Activated CD4-positive, alpha-beta T cell treated with anti-CD3 and anti-CD28 coated beads, Interleukin-2, amount 50 U/mL, for 4 hours (primary cell): Measurements from ENCODE around the gene RFT1.
A peak's percentile ranks its signal among the peaks of the same experiment; 100 is the strongest.
"Not testable (repeated sequence)": the region's sequence is repeated elsewhere in the genome, so short reads cannot be mapped to it uniquely, and the experiment has no call there.

ENCODE experiments used
- DNase-seq, 2 experiments: peaks; one replicate each; pipeline ENCODE4 v3.0.0-alpha.2; 2020

RFT1 gene

DNA sequence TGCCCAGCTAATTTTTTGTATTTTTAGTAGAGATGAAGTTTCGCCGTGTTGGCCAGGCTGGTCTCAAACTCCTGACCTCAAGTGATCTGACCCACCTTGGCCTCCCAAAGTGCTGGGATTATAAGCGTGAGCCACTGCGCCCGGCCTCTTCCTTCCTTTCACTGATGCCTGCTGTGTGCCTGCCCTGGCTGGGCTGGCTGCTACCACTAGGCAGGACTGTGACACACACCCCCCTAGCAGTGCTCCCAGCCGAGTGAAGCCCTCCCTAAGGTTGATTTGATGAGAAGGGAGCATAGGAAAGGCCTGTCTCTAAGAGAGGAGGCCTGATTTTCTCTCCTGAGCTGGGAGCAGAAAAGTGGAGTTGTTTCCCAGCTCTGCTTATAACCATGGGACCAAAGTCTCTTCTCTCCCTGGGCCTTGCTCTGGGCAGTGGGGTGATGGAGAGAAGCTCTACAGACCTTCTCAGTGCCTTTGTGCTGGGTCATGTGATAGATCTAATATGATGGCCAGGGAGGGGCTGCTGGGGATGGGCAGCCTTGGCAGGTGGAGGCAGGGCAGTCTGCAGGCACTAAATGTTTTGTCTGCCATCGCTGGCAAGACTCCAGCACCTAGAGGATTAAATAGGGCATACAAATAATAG lies 64.3 kb downstream of the RFT1 start:
- DNase-seq = no peak

DNA sequence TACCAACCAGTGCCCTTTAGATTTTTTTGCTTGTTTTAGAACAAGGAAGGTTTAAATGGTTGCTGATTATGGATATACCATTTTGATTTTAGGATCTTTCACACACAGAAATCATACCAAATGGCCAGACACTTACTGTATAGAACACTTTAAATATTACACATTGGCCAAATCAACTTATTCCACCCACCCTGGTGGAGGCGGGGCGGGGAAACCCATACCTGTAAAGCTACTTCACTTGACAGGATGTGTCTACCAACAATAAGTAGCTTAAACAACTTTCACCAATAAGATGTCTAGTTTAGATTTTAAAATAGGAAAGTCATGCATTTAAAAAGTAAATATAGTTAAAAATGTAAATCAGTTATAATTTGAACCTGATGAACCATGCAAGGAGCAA lies 67.3 kb downstream of the RFT1 start:
- DNase-seq = no peak

DNA sequence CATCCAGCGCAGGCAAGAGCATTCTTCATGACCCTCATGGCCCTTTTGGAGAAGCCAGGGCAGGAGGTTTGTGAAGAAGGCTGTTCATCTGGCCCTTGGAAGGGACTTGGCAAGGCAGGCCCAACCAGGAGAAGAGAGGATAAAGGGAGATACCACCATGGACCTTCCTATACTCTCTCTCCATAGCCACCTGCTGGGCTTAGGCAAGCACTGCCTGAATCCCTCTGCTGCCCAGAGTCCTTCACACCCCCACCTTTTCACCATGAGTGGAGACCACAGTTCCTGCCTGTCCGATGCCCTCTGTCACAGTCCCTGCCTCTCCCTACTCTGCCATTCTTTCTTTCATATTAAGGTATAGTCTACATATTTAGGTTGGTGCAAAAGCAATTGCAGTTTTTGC lies 73.8 kb downstream of the RFT1 start:
- DNase-seq = no peak

DNA sequence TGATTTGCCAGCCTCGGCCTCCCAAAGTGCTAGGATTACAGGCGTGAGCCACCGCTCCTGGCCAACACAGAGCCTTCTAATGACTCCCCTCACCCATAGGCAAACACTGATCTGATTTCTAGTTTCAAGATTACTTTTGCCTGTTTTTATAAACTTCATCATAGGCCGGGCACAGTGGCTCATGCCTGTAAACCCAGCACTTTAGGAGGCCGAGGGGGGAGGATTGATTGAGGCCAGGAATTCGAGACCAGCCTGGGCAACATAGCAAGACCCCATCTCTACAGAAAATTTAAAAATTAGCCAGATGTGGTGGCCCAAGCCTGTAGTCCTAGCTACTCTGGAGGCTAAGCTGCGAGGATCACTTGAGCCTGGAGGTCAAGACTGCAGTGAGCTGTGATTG lies 76.0 kb downstream of the RFT1 start:
- not testable (repeated sequence) for DNase-seq

DNA sequence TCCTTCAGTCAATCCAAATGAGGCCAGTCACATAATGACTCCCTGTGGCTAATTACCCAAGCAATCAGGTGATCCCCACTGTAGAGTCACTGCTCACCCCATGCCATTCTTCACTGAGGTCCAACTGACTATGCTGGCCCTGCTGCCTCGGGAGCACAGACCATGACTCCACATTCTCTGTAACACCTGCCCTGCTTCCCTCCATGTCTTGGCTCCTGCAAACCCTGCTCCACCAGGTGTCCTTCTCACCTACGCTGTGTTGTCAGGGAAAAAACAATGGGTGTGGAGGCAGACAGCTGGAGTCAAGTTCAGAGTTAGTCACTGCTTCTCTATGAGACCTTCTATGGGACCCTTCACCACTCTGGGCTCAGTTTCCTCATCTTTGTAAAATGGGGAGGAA lies 78.3 kb downstream of the RFT1 start:
- DNase-seq = no peak

DNA sequence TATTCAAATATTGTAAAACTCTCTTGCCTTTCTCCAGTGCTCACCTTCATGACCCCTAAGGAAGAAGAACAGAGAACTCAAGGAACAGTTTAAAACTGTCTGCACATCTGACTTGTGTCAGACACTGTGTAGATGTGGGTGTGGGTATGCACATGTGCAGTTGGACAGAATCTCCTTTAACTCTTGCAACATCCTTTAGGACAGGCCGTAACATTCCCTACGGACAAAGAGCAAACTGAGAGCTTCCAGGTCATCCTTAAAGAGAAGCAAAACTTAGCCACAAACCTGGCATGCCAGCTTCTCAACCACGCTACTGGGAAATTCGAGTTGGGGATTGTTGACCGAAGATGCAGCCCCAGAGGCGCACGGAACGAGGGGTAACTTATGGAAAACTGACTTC lies 80.2 kb downstream of the RFT1 start:
- no peak for DNase-seq

DNA sequence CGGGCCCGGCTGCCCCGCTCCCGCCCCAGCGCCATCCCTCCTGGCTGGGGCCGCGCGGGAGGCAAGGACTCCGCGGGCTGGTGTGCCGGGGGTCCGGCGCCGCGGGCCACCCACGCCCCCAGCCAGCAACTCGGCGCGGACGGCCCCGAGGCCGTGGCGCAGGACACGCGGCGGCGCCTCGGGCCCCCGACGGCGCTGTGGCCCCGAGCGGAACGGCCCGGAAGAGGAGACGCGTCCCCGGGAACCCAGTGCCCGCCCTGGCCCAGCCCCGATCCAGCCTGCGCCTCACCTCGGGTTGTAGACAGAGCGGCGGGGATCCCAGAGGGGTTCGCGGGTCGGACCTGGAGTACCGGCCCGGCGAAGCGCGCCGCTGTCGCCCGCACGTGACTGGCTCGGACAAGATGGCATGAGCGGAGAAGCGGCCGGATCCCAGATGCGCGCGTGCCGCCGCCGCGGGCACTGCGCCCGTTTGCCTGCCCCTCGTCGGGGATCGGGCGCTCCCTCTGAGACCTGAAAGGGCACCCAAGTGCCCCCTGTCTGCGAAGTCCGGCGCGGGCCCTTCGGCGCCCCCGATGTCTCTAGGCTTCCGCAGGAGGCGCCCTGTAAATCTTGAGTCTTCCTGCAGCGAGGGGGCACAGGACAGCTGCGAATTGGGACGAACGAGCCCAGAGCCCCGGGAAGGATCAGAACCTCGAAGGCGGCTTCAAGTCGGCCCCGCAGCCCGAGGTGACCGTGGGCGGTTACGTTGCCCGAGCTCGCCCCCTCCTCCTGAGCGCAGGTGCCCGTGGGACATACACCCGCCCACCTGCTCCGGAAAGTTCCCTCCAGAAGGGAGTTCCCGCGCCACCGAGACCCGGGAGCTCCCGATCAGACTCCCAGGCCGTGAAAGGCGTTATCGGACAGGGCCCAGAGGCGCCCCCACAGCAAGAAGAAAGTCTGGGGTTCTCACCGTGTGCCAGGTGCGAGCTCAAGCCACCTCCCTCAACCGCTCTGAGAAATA lies 83.8 kb downstream of the RFT1 start:
- DNase-seq = peak; percentile 40 to 44

DNA sequence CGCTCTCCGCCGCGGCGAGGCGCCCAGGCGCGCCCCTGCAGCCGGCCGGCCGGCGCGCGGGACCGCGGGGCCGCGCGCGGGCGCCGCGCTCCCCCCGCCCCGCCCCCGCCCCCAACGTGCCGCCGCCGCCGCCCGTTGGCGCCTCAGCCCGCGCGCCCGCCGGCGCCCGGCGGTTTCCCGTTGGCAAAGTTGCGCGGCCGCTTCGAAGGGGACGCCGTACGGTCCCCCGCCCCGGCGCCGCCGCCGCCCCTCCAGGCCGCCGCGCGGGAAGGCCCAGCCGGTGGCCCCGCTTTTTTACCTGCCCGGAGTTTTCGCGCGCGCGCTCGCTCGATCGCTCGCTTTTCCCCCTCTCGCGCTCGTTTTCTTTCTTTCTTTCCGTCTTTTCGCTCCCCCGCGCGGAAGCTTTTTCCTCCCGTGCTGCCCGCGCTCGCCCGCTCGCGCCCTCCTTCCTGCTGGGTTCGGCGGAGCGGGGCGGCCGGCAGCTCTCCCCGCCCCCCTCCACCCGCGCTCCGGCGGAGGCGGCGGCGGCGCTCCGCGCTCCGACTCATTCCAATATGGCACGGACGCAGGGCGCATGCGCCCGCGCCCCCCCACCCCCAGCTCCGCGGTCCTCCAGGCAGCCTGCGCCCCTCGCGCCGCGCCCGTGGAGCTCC lies 84.6 kb downstream of the RFT1 start, which contains the start of gene SFMBT1:
Gene SFMBT1, minus strand, starts transcription at position 556 of the 653 bp plus-strand sequence. CDS start 76,945 bp downstream, outside the sequence.
- peak; percentile 71 to 76 for DNase-seq

DNA sequence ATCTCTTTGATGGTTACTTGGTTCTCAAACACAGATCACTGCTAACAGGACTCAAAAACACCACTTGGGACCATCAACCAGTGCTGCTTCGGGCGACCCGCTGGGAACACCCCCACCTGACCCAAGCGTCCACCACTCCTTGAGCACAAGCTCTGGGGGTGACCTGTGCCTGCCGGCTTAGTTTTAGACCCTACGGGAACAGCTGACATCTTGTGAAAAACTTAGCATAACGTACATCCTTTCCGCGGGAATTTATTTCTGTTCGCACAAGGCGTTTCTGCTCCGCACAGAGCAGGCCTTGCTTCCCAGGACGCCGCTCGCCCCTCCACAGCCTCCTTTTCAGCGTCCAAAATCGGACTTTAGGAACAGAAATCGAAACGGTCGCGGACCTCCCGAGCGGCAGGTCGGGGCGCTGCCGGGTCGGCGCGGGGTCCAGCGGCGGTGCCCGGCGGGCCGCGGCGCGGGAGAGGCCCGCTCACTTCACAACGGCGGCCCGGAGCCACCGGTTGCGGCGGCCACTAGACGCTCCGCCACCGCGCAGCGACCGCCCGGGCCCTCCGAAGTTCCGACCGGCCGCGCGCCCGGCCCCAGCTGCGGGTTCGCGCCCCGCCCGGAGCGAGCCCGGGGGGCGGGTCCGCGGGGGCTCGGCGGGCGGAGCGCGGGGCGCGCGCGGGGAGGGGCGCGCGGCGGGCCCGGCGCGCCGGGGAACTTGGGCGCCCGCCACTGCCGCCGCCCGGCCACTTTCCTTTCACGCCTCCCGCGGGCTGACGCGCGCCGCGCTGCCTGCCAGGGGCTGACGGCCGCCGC lies 85.3 kb downstream of the RFT1 start:
- peak; percentile 39 to 45 for DNase-seq

DNA sequence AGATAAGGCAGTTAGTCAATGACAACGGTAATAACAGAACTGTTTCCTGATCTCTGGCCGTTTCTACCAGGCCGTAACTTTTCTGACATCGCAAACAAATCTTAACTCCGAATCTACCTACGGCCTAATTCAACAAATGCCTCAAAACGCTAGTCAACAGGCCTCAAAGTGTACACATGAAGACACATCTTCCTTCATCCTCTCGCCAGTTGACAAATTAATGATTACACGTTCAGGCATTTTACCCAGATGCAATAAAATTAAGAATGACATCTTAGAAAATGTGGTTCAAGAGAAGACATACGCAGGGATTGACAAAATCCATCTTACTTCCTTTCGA lies 85.9 kb downstream of the RFT1 start:
- DNase-seq = no peak

DNA sequence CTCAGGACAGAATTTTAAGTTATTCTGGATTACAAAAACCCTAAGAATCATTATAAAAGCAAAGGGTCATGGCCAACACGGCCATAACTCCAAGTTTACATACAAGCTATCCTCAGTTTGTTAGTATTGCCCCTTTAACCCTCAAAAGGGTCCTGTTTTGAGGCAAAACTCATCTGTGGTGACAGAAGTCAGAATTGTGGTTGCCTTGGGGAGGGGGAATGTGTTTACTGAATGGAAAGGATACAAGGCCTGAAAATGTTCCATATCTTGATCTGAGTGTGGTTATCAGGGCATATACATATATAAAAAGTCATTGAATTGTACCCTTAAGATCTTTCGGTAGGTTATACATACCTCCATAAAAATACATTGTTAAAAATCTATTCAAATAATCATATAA lies 86.5 kb downstream of the RFT1 start:
- no peak for DNase-seq

DNA sequence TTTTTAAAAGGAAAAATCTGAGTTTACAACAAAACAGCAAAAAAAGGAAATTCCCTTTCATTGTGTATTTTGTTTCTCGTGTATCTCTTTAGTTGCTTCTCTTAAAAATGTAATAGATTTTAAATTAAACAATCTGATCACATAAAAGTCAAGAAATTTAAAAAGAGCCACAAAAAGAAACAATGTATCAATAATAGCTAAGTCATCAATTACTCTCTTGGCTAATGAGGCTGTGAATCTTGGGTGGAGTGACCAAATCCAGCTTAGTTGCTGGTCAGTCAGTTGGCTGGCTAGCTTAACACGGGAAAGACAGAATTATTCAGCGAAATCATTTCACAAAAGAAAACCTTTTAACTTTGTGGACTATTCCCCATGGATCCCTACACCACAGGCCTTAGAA lies 87.6 kb downstream of the RFT1 start:
- DNase-seq = no peak

DNA sequence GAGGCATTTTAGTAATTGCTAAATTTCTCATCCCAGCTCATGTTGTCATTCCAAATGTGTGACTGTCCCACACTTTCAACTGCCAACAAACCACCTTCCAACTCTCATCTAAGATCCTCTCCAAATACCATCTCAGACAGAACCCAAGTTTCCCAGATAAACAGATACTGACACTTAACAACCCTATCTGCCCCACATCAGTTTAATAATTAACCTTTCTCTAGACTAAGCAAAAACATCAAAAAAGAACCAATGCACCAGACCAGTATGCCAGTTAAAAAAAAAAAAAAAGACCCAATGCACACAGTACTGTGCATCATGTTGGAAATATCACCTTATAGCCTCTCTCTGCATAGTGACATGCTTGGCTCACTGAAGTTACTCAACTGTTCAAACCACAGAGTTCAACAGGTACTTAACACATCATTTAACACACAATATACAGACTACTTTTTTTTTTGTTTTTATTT lies 89.8 kb downstream of the RFT1 start:
- no peak for DNase-seq

DNA sequence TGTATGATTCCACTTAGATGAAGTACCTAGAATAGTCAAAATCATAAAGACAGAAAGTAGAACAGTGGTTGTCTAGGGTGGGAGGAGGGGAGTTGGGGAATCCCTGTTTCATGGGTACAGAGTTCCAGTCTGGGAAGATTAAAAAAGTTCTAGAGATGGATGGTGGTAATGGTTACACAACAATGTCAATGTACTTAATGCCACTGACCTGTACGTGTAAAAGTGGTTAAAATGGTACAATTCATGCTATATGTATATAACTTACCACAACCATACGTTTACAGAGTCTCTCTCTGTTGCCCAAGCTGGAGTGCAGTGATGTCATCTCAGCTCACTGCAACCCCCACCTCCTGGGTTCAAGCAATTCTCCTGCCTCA lies 90.9 kb downstream of the RFT1 start:
- no peak for DNase-seq

DNA sequence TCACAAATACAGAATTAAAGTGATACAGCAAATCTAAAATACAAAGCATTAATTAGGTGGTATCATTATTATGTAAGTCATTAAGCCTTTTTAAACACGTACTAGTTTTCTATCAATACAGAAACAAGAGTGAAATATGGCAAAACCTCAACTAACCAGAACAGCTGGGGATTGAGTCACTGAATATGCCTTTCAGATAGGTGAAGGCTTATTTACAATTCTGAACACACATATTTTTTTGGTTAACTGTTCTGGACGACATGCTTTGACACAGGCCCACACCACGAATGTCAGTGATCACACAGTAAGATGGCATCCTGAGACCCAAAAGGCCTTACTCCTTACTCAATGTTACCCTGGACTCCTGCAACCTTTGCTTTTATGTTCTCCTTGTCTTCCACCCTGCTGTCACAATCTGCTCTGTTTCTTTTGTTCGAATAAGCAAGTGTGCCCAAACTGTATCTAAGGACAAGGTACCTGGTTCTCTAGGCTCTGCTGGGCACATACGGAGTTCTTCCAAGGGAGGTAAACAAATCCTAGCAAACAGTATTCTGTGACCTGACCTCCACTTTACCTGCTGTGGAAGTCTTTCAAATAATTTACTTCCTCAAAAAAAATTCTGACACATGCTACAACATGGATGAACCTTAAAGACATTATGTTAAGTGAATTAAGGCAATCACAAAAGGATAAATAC lies 91.4 kb downstream of the RFT1 start:
- DNase-seq = no peak
